Measurements from ENCODE around the gene VWA7.

- TF ChIP-seq CTCF (IDR thresholded peaks at IDR 0.05) (peak in 1 of 12 donors; percentile 11), POLR2A (IDR thresholded peaks at IDR 0.05) (no peak)
Observed at GRCh38 chr6:31763619-31763940, 13.5 kb downstream of the VWA7 start.

All from heart left ventricle (tissue), 13 donors.